ENCODE measurements around the gene LTB.

The LTB gene, protein sequence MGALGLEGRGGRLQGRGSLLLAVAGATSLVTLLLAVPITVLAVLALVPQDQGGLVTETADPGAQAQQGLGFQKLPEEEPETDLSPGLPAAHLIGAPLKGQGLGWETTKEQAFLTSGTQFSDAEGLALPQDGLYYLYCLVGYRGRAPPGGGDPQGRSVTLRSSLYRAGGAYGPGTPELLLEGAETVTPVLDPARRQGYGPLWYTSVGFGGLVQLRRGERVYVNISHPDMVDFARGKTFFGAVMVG
- 175 to 480 reads per million in 2 experiments for total RNA-seq

GRCh38 chr6:31582230-31582643 lies at the start of gene LTB:
LTB (minus strand) TSS chr6:31582424; CDS start chr6:31582417, 7 bp downstream.
- peak; percentile 67 for DNase-seq (ENCODE audit: low read depth)

GRCh38 chr6:31631681-31632278 lies 49.6 kb upstream of the LTB start:
- DNase-seq (ENCODE audit: low read depth), result no peak

GRCh38 chr6:31631209-31631608 lies 49.0 kb upstream of the LTB start:
- DNase-seq (ENCODE audit: low read depth), result no peak

DNA sequence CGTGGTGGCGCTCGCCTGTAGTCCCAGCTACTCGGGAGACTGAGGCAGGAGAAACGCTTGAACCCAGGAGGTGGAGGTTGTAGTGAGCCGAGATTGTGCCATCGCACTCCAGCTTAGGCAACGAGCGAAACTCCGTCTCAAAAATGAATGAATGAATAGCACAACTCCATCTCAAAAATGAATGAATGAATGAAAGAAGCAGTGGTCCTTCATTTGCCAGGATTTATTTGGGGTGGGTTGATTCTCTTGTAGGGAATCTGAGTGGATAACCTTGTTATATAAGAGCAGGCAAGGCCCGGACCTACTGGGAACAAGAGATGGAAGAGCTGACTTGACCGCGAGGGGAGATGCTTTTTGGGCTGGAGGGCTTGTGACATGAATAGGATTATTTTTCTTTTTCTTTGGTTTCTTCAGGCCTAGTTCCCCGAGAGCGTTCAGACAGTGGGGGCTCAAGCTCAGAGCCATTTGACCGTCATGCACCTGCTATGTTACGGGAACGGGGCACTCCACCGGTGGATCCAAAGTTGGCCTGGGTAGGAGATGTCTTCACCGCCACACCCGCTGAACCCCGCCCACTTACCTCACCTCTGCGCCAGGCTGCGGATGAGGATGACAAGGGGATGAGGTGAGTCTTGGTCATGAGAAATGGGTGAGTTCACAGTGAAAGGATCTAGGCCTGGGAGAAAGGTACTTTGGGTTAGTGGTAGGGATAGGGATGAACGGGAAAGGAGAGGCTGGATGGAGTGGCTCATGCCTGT lies 48.1 kb upstream of the LTB start:
- DNase-seq (ENCODE audit: low read depth), result no peak

DNA sequence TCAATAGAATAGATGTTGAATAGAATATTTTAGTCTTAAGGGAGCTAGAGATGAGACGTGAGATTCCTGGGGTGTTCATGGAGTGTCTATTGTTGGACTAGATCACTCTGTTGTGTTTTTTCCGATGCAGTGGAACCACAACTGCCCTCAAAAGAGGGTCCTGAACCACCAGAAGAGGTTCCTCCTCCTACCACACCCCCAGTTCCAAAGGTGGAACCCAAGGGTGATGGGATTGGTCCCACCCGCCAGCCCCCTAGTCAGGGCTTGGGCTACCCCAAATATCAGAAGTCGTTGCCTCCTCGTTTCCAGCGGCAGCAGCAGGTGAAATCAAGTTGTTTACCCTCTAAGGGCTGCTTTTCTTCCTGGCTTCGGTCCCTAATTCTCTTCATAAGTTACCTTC lies 46.8 kb upstream of the LTB start:
- no peak for DNase-seq (ENCODE audit: low read depth)

- no peak for DNase-seq (ENCODE audit: low read depth)
Observed at GRCh38 chr6:31627690-31628287, 45.6 kb upstream of the LTB start.

DNA sequence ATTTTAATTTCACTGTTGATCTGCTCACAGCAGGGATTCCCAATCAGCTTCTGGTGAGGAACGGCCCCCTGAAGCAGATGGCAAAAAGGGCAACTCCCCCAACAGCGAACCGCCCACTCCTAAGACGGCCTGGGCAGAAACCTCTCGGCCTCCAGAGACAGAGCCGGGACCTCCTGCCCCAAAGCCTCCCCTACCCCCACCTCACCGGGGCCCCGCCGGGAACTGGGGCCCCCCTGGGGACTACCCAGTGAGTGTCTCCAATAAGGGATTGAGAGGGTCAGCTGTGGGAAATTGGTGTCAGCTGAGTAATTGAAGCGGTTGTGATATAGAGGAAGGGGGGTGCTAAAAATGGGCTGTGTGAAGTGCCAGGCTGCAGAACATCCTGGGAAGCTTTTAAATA lies 44.7 kb upstream of the LTB start:
- no peak for DNase-seq (ENCODE audit: low read depth)

DNA sequence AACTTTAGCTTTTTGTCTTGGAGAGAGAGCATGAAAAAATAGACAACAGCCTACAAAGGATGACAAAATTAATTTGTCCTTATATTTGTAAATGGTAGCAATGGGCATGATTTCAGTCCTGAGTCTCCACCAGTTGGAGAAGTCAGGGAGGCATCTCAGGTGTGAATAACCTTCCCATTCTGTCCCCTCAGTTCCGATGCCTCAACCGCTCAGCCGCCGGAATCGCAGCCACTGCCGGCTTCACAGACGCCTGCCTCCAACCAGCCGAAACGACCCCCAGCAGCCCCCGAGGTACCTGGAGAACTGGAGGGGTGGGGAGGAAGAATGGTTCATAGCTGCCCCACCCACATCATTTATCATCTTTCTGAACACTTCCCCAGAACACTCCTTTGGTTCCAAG lies 41.8 kb upstream of the LTB start:
- DNase-seq (ENCODE audit: low read depth), result no peak

DNA sequence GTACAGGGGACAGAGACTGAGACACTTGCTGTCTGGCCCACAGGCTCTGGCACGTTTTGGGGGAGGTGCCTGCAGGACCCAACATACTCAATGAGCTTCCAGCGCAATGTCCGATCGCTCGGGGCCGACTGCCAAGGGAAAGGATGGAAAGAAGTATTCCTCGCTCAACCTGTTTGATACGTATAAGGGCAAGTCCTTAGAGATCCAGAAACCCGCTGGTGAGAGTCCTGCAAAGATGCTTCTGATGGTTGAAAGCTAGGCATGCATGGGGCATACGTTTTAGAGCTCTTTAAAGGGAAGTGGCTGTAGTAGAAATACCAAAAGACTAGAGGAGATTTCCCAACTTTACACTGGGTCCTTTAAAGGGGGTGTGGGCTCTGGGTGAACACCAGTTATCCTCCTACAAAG lies 40.5 kb upstream of the LTB start:
- DNase-seq (ENCODE audit: low read depth), result no peak

DNA sequence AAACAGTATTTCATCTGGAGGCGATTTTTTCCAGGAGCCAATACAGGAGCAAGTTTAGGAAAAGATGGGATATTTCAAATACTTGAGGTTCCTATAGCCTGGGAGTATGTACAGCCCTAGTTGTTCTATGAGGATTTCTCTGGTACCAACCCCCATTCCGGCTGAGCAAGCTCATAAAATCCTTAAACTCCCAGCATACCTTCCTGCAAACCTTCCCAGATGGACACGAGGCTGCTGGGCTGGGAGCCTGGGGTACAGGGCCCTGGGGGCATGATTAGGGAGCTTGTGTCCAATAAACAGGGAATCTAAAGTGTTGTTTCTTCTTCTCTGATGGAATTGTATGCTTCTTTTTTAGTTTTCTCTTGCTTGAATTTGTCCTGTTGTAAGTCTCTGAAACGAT lies 39.8 kb upstream of the LTB start:
- DNase-seq (ENCODE audit: low read depth), result no peak

- DNase-seq (ENCODE audit: low read depth), result no peak
Observed at GRCh38 chr6:31621320-31621939, 39.2 kb upstream of the LTB start.

DNA sequence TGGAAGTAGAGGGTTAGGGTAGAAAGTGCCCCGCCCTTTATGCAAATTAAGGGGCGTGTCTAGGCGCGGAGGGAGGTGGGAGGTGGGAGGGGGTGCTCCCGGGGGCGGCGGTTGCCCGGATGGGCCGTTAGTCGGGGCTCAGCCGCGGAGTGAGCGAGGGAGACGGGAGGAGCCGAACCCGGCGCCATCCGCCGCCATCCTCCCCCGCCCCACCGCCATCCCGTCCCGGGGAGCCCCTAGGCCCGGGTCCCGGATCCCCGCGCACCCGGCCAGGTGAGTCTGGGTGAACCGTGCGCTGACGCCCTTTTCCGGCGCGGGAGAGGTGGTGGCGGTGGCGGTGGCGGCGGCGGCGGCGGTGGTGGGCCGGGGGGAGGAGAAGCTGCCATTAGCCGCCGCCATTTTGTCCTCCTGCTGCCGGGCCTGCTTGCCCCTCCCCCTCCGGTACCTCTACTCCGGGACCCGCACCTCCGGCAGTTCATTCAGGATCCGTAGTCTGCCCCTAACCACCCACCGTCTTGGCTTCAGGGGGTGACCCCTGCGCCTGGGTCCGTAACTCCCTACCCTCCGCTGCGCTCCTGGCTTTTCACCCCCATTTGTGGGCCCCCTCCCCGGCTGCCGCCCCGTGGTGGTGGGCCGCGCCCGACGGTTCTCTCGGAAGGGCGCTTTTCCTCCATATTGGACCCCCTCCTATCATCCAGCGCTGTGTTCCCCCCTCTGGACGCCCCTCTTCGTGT lies 38.5 kb upstream of the LTB start, which contains the start of gene PRRC2A:
TSS of gene PRRC2A (plus strand) at position 130 of the 734 bp plus-strand sequence. CDS start 2,075 bp downstream, outside the sequence.
- peak; percentile 73 for DNase-seq (ENCODE audit: low read depth)

DNA sequence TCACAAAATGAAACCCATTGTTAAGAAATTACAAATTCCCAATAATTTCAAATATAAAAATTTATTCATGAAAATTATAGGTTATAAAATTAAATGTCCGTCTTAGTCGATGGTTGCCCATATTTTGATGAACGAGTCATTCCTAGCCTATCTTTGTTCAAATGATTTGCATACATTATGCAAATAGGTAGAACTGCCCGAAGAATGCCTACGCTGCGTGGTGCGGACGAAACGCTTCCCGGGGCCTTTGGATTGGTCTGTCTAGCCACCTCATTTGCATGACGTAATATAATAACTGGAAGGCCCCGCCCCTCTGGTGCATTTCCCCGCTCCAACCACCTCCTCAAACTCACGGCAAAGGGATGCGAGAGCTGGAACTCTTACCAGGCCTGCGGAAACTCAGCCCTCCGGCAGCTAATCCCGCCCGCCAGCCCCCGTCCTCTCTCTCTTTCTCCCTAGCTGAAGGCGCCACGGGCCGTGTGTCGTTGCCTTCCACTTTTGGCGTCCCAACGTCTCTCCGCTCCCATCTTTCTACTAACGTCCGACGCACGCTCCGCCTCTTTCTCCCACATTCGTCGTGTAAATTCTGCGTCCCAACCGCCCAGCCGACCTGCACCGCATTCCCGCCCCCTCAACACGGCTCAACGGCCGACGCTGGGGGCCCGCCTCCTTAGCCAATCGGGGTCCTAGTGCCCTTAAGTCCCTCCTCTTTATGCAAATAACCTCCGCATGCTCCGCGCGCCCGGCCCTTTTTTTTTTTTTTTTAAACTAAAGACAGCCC lies 37.8 kb upstream of the LTB start:
- peak; percentile 95 for DNase-seq (ENCODE audit: low read depth)

DNA sequence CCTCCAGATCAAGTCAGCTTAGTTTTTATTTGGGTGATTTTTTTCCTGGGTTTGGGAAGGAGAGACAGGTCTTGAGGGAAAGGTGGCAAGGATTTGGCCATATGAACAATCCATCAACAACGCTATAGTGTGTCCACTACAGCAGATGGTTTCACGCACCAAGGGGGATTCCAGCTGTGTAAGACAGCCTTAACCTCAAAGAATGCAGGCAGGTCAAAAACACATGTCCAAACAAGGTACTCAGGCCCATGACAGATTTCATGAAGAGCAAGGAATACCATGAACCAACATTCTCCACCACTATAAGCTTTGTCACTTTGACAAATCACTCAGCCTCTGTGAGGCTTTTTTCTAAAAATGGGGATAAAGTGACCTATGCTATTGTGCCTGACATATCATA lies 34.8 kb upstream of the LTB start:
- DNase-seq (ENCODE audit: low read depth), result no peak

DNA sequence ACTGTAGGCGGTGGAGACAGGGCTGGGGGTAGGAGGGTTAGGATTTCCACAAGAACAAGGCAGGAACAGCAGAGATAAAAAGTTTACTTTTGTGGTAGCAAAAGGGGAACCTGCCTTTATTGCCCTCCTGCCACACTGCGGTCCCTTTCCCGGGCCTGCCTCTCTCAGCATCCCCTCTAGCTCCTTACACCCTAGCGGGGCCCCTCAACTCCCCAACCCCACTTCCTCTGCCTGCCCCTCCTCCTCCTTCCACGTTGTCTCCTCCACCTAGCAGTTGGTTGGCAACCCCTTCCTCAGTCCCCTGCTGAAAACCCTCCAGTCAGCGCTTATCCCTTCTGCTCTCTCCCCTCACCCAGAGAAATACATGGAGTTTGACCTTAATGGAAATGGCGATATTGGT lies 33.5 kb upstream of the LTB start:
- DNase-seq (ENCODE audit: low read depth), result no peak

GRCh38 chr6:31614684-31615578 lies 32.7 kb upstream of the LTB start, which contains the start of gene AIF1:
AIF1 (plus strand) TSS chr6:31615234; CDS start chr6:31615330, 96 bp downstream.
- DNase-seq (ENCODE audit: low read depth), result no peak

DNA sequence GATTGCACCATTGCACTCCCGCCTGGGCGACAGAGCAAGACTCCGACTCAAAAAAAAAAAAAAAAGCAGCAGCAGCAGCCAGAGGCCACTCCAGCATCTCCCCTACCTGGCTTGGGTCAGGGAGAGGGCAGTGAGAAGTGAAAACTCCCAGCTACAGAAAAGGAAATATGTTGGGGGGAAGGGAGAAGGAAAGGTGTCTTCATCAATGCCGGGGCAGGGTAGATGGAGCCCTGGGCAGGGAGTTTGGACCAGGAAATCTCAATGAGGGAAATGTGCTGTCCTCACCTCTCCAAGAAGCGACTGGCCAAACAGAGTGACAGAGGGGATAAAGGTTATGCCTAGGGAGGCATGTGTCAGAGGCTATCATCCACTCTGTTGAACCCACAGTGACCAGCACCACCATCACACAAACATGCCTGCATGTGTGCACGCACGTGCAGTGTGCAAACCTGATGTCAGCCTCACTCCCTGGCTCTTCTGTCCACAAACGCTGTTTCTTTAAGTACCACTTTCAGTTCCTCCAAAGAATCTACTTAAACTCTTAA lies 31.9 kb upstream of the LTB start:
- DNase-seq (ENCODE audit: low read depth), result no peak

DNA sequence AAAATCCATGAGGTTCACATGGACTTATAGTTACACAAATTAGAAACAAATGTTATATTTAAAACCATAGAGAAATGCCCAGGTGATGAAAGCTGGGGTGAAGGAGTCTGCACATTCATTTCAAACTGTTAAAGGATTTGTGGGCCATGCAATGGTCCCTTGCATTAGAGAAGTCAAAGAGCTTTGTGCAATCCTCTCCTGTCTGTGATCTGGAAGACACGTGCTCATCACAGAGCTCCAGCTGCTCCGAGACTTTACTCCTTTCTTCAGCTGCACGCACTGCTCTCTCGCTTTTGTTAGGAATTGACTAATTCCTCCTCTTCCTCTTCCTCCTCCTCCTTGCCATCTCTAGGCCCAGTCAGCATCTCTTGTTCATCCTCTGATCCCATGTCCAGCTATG lies 28.7 kb upstream of the LTB start:
- DNase-seq (ENCODE audit: low read depth), result no peak
